ENCODE data around the gene TPP1.

DNA sequence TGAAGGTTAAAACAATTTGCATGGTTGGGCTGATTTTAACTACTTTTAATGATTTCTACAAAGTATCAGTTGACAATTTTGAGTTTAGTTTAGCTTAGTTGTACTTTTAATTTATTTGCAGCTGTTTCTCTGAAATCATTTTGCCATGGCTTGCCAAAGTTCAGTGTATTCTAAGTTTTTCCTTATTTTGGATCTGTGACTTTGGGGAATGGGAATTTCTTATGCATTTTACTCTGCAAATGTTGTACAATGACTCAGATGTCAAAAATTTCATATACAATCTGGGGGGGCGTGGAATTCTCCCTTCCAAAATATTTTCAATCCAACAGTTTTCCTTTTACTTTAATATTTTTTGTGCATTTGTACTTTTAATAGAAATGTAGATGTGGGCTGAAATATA is 45.3 kb upstream of the TPP1 start:
- TF ChIP-seq CTCF (IDR thresholded peaks at IDR 0.05) (no peak), POLR2A (IDR thresholded peaks at IDR 0.05) (no peak), EP300 (IDR thresholded peaks at IDR 0.05) (no peak)
